HG02943 (cell line): ENCODE measurements around the gene RAB19.
"Not testable (repeated sequence)": the region's sequence is repeated elsewhere in the genome, so short reads cannot be mapped to it uniquely, and the experiment has no call there.

Experiments used
- ATAC-seq: cut with Tn5 transposase; IDR thresholded peaks from one replicate; pipeline ENCODE4 v1.9.1; 2021; ENCODE audit warnings: mild to moderate bottlenecking, low read depth, moderate library complexity; ENCODE audit not compliant: unreplicated experiment

Gene RAB19

DNA sequence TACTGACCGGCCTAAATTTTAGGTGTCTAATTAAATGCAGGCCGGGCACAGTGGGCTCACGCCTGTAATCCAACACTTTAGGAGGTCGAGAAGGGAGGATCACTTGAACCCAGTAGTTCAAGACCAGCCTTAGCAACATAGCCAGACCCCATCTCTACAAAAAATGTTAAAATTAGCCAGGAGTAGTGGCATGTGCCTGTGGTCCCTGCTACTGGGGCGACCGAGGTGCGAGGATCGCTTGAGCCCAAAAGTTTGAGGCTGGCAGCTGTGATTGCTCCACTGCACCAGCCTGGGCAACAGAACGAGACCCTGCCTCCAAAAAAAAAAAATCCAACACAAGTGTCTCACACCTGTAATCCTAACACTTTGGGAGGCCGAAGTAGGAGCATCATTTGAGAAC lies 5.0 kb upstream of the RAB19 start:
- ATAC-seq = no peak

DNA sequence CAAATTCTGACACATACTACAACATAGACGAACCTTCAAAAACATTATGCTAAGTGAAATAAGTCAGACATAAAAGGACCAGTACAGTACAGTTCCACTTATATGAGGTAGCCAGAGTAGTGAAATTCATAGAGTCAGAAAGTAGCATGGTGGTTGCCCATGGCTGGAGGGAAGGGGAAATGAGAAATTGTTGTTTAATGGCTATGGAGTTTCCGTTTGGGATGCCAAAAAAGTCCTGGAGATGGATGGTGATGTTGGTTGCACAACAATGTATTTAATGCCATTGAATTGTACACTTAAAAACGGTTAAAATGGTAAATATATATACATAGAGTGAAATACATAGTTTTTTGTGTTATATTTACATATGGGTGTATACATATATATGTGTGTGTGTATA lies 3.5 kb upstream of the RAB19 start:
- no peak for ATAC-seq

DNA sequence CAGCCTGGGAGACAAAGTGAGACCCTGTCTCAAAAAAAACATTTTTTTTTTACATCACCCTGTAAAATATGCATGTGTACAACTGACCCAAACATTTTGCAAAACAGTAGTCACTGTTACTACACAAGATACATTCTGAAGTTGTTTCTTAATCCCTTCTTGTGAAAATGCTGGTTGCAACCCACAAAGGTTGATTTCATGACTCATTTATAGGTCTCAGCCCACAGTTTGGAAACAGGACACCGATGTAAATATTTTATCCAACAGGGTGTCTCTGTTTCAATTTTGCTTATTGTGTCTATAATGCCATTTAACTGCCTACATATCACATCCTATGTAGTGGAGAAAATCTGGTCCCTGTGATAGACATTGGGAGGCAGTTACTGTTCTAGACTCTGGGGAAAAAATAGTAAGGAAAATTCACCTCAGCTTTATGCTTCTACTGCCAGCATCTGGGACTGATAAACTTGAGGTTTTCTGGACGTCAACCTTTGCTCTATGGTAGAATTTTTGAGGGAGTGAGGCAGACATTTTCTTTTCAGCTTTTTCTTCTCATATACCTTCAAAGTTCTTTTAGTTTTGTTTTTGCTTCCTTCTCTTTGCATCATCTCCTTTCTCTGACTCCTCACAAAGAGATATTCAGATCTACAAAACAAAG lies 1.6 kb upstream of the RAB19 start:
- no peak for ATAC-seq

DNA sequence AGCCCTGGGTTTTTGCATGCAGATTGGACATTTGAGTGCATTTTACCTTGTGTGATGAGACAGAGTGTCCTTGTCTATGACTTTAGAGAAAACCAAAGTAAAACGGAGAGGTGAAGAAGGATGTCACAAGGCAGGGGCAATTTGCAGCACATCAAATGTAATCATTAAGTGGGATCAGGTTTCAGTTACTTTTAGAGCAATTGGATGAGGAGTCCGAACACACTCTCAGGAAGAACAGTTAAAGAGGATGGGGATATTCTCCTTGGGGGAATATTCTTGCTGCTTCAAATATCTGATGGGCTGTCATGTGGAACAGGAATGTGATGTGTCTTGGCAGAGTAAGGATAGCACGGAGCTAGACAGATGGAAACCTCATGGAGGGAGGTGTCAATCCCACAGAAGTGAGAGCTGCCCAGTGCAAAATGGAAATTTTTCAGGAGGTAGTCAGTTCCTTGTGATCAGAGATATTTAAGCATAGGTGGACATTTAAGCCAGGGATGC lies 757 bp downstream of the RAB19 start:
- ATAC-seq = no peak

DNA sequence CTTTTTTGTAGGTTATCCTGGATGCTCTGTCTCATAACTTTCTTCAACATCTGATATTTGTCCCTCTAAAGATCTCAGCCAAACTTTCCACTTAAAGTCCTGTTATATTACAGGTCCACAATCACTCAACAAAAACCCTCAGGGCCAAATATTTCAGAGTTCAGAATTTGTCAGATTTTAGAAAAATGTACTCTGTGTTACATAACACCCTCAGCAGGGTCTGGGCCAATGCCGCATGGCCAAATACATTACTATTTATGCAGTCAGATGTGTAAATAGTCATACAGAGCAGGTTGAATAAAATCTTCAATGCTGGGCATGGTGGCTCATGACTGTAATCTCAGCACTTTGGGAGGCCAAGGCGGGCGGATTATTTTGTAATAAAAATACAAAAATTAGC lies 11.5 kb downstream of the RAB19 start:
- no peak for ATAC-seq

DNA sequence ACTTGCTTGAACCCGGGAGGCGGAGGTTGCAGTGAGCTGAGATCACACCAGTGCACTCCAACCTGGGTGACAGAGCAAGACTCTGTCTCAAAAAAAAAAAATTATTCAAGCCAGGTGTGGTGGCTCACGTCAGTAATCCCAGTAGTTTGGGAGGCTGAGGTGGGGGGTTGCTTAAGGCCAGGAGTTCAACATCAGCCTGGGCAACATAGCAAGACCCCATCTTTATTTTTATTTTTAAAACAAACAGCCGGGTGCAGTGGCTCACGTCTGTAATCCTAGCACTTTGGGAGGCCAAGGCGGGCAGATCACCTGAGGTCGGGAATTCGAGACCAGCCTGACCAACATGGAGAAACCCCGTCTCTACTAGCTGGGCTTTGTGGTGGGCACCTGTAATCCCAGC lies 12.0 kb downstream of the RAB19 start:
- ATAC-seq = not testable (repeated sequence)

DNA sequence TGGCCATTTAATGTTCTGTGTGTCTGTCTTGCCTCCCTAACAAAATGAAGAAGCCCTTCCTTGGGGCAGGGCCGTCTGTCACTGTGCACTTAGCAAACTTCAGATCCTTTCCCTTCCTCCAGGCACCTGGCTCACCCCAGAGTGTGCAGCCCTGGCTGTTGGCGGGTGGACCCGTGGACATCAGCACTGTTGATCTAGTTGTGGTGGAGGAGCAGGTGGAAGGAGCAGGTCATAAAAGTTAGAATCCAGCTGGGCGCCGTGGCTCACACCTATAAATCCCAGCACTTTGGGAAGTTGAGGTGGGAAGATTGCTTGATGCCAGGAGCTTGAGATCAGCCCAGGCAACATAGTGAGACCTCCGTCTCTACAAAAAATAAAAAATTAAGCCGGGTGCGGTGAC lies 12.7 kb downstream of the RAB19 start:
- ATAC-seq = no peak

DNA sequence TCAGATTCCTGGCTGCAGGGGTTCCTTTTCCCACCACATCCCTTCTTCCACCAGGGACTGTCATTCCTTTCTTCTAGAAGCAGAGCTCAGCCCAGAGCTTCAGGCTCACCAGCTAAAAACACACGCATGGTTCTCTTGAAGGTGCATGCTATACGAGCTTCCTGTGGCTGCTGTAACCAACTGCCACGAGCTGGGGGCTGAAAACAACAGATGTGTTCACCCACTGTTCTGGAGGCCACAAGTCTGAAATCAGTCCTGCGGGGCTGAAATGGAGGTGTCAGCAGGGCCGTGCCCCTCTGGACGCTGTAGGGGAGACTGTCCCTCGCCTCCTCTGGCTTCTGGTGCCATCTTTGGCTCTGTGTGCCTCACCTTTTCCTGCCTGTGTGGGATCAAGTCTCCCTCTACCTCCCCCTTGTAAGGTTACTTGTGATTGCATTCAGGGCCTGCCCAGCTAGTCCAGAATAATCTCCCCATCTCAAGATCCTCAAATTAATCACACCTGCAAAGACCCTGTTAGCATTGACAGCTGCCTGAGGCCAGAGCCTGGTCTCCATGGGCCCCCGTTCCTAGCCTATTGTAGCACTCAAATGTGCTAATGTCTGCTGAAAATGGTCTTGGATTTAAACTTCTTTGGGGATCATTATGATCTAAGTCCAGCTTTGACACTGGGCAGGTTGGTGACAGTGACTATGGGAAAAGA lies 13.7 kb downstream of the RAB19 start:
- ATAC-seq = no peak

DNA sequence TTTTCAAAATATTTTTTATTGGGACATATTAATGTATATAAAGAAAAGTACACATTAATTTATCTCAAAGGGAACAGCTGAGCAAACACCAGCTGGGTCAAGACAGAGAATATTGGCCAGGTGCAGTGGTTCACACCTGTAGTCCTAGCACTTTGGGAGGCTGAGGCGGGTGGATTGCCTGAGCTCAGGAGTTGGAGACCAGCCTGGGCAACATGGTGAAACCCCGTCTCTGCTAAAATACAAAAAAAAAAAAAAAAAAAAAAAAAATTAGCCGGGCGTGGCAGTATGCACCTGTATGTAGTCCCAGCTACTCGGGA lies 14.3 kb downstream of the RAB19 start:
- not testable (repeated sequence) for ATAC-seq

DNA sequence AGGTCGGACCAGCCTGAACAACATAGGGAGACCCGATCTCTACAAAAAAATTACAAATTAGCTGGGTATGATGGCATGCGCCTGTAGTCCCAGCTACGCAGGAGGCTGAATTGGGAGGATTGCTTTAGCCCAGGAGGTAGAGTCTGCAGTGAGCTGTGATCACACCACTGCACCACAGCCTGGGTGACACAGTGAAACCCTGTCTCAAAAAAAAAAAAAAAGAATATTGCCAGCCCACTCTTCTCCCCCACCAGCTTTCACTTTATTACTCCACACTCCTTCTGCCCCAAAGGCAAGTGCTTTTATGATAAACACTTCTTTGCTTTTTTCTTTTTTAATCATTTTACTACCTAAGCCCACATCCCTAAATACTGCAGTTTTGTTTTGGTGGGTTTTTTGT lies 14.8 kb downstream of the RAB19 start:
- ATAC-seq = no peak

DNA sequence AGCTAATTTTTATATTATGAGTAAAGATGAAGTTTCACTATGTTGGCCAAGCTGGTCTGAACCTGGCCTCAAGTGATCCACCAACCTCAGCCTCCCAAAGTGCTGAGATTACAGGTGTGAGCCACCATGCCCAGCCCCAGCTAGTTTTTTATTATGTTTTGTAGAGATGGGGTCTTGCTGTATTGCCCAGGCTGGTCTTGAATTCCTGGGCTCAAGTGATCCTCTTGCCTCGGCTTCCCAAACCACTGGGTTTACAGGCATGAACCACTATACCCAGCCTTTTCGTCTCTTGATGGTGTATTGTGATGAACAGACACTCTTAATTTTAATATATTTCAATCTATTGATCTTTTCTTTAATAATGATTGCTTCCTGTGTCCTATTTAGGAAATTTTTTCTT lies 17.7 kb downstream of the RAB19 start:
- ATAC-seq = no peak

DNA sequence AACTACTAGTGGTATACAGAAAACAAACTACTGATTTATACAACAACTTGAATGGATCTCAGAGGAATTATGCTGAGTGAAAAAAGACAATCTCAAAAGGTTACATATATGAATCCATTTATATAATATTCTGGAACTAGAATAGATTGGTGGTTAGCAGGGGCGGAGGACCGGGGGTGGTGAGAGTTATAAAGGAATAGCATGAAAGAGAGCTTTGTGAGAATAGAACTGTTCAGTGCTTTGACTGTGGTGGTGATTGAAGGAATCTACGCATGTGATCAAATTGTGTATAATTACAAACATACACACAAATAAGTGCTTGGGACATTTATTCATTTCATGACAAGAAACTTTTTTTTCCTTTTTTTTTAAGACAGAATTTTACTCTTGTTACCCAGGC lies 19.6 kb downstream of the RAB19 start:
- ATAC-seq = no peak

DNA sequence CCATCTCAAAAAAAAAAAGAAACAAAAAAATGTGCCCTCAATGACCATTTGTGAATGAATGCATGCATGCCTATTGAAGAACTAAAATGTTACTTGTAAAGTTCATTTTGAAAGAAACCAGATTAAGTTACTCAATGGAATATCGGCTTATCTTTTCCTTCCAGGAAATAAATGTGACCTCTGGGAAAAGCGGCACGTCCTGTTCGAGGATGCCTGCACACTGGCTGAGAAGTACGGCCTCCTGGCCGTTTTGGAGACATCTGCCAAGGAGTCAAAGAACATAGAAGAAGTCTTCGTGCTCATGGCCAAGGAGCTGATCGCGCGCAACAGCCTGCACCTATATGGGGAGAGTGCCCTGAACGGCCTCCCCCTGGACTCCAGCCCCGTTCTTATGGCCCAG lies 21.9 kb downstream of the RAB19 start:
- no peak for ATAC-seq

DNA sequence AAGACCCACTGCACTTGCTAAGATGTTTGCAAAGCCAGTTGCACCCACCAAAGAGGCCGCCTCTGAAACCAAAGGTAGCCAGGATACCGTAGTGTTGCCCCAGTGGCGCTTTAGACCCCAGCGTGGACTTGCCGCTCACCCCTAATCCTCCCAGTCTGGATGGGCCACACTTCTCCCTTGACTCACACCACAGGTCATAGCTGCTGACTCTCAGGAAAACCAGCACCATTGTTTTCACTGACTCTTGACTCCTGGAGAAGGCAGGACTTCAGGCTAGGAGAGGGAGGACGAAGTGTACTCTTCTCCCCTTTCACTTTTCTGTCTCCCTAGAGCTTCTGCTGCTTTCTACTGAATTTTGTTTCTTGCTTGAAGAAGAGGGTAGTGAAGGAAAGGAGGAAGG lies 22.3 kb downstream of the RAB19 start:
- ATAC-seq = no peak

DNA sequence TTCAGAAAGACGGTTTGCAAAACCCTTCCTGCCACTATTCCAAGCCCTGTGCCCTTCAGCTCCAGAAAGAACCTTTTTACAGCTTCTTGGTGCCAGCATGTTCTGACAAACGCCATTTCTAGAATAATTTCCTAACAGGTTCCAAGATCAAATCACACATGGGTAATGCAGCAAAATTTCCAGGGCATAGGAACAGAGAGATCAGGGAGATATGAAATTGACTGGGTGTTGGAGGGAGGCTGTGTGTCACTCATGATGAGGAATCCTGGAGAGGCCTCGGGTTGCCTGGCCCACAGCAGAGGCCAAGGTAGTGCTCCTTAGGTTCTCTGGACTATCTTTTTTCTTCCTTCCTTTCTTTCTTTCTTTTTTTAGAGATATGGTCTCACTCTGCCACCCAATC lies 29.5 kb downstream of the RAB19 start:
- ATAC-seq = no peak

DNA sequence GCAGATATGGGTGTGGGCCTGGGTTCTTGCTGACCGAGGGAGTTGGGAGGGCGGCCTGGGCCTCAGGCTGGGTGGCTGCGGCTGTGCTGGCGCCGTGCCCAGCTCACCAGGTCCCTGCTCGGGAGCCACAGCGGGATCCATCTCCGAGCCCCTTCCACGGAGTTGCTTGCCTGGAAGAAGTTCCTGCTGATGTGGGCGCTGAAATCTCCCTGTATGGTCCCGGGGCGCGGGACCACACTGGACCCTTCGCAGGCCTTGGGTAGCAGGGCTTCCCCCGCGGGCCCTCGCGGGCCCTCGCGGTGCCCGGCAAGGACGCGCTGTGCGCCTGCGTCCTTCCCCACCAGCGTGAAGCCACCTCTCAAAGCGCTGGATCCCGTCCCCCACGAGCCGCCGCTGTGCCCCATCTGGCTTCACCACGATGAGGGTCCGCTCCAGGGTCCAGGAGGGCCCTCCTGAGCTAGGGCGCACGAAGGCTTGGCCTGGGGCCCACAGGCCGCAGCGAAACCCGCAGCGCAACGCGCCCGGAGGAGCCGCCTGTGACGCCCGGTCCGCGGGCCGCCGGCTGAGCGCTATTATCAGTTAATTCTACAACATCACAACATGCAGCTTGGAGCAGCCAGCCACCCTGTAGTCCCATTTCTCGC lies 31.5 kb downstream of the RAB19 start:
- no peak for ATAC-seq

DNA sequence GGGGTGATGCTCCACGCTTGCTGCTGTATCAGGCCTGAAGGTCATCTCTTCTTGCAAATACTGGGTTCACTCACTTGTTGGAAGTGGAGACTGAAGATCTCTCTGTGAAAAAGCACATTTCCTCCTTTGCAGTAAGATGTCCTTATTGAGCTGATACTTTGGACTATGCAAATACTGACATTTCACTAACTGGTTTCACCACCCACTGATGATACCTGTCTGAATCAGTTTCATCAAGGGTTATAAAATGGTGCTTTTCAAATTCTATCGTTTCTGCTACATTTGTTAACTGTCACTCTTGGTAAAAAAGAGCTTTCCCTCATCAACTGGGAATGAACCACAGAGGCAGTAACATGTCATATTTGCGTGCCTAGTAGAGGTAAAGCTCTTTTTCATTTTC lies 35.5 kb downstream of the RAB19 start:
- no peak for ATAC-seq

DNA sequence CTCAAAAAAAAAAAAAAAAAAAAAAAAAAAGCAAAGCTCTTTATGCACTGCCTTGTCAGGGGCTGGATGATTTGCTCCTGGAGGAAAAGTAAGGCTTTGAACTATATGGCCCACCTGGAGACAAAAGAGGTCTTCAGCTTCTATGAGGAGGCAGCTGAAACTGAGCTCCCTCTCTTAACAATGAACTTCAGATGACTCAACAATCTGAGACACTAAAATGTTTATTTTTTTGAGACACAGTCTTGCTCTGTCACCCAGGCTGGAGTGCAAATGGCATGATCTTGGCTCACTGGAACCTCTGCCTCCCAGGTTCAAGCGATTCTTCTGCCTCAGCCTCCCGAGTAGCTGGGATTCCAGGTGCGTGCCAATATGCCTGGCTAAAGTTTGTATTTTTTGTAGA lies 36.7 kb downstream of the RAB19 start:
- ATAC-seq = no peak

DNA sequence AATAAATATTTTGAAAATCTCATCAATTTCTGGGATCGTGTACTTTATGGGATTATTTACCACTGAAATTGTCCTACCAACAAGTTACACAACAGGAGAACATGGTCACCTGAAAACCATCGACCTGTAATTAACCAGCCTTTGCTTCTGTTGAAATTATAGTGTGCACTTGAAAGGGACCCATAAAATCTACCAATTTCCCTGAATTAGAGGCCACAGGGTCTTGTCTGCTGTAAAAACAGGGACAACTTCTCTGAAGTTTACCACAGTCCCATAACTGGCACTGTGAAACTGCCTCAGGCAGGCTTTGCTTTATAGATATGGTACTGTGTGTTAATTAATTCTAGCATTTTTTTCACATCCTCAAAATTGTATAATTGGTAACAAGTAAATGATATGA lies 37.7 kb downstream of the RAB19 start:
- ATAC-seq = no peak

DNA sequence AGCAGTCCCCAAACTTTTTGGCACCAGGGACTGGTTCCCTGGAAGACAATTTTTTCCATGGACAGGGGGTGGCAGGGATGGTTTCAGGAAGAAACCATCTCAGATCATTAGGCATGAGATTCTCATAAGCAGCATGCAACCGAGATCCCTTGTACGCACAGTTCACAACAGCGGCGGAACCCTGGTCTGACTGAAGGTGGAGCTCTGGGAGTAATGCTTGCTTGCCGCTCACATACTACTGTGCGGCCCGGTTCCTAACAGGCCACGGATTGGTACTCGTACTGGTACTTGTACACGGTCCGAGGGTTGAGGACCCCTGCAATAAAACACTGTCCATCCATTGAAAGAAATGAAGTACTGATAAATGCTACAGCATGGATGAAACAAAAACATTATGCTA lies 42.6 kb downstream of the RAB19 start:
- no peak for ATAC-seq

DNA sequence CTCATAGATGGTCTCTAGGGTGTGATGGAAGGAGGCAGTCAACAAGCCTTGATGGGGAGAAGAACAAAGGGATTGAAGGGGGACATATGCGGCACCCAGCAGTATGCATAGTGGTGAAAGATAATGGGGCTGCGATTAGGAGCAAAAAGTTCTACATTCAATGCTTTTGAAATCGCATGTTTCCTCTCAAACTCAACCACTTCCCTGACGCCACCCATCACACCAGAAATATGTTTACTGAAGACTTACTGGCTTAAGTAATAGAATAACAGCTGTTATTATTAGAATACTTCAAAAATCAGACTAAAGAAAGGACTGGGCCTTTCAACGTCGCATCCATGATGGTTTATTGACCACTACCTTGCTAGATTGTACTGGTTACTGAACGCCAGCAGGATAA lies 44.0 kb downstream of the RAB19 start:
- ATAC-seq = no peak
